GM21381 (cell line): Measurements from ENCODE around the gene TUBGCP6.
"Not testable (repeated sequence)": the region's sequence is repeated elsewhere in the genome, so short reads cannot be mapped to it uniquely, and the experiment has no call there.

ENCODE experiments used
- ATAC-seq: cut with Tn5 transposase; IDR thresholded peaks from one replicate; pipeline ENCODE4 v1.9.1; 2021; ENCODE audit warnings: mild to moderate bottlenecking, moderate library complexity; ENCODE audit not compliant: unreplicated experiment

The TUBGCP6 gene

GRCh38 chr22:50278956-50279619 is 34.3 kb upstream of the TUBGCP6 start:
- ATAC-seq, result no peak

- no peak for ATAC-seq
Observed at GRCh38 chr22:50278461-50278860, 33.6 kb upstream of the TUBGCP6 start.

GRCh38 chr22:50277761-50278160 is 32.9 kb upstream of the TUBGCP6 start:
- no peak for ATAC-seq

- peak; percentile 58 for ATAC-seq
Observed at GRCh38 chr22:50276143-50276542, 31.3 kb upstream of the TUBGCP6 start.

- no peak for ATAC-seq
Observed at GRCh38 chr22:50275181-50276055, 30.6 kb upstream of the TUBGCP6 start.

GRCh38 chr22:50274771-50275170 is 29.9 kb upstream of the TUBGCP6 start:
- ATAC-seq, result no peak

- ATAC-seq, result no peak
Observed at GRCh38 chr22:50274311-50274710, 29.5 kb upstream of the TUBGCP6 start.

GRCh38 chr22:50273781-50274180 is 29.0 kb upstream of the TUBGCP6 start:
- ATAC-seq, result not testable (repeated sequence)

GRCh38 chr22:50273352-50273751 is 28.5 kb upstream of the TUBGCP6 start:
- not testable (repeated sequence) for ATAC-seq

GRCh38 chr22:50272044-50272802 is 27.4 kb upstream of the TUBGCP6 start:
- no peak for ATAC-seq

GRCh38 chr22:50271519-50271970 is 26.7 kb upstream of the TUBGCP6 start:
- no peak for ATAC-seq

- ATAC-seq, result no peak
Observed at GRCh38 chr22:50270666-50271394, 26.0 kb upstream of the TUBGCP6 start.

GRCh38 chr22:50269970-50270665 is 25.3 kb upstream of the TUBGCP6 start, which contains the start of gene MAPK11:
Gene MAPK11 (minus strand): TSS chr22:50270380. CDS start chr22:50270292, 88 bp downstream.
- ATAC-seq, result peak; percentile 43

- ATAC-seq, result no peak
Observed at GRCh38 chr22:50269573-50269969, 24.7 kb upstream of the TUBGCP6 start.

GRCh38 chr22:50268655-50269113 is 23.9 kb upstream of the TUBGCP6 start:
- ATAC-seq, result no peak

- ATAC-seq, result no peak
Observed at GRCh38 chr22:50267591-50268390, 23.0 kb upstream of the TUBGCP6 start.

- ATAC-seq, result no peak
Observed at GRCh38 chr22:50266994-50267393, 22.2 kb upstream of the TUBGCP6 start.

- ATAC-seq, result no peak
Observed at GRCh38 chr22:50264946-50265669, 20.3 kb upstream of the TUBGCP6 start.
